HepG2 (cell line): ENCODE results near the gene NAV2. TPM values are rescaled to one million over a fixed set of nuclear protein-coding genes. Genes with fewer than 3 reads are reported as not detected.

Source experiments
- ARID5B ChIP-seq: IDR thresholded peaks from 2 replicates; pipeline ENCODE4 v1.4.0; 2020; ENCODE audit warnings: mild to moderate bottlenecking, missing genetic modification reagents
- ARNTL ChIP-seq: sonication (generic); formaldehyde crosslinking; IDR thresholded peaks from 2 replicates; pipeline ENCODE4 v1.4.0; 2020; ENCODE audit warnings: mild to moderate bottlenecking, missing genetic modification reagents
- HMGXB3 ChIP-seq: sonication (generic); formaldehyde crosslinking; IDR thresholded peaks from 2 replicates; pipeline ENCODE4 v1.4.0; 2020; ENCODE audit warnings: missing genetic modification reagents, borderline replicate concordance
- NFKB2 ChIP-seq: sonication (generic); formaldehyde crosslinking; IDR thresholded peaks from 2 replicates; pipeline ENCODE4 v1.4.0; 2020; ENCODE audit warnings: missing genetic modification reagents, borderline replicate concordance
- SKI ChIP-seq: fragments of 450-650 bp; IDR thresholded peaks from one replicate; pipeline ENCODE4 v1.6.1; 2018; ENCODE audit warnings: mild to moderate bottlenecking; ENCODE audit not compliant: partially characterized antibody
- polyA plus RNA-seq, 8 experiments: library from polyadenylated mRNA; depleted of rRNA in 3 of 8; stranded (reverse) in 7 of 8; unstranded in 1 of 8; fragments of >200 nt; fragmentation: Illumina TruSeq in 4 of 8; extraction: Trizol in 4 of 8; gene quantifications; 2 replicates each; pipeline versions ENCODE4 v1.2.1 to v1.2.3, GENCODE V29; 2011 to 2016; ENCODE audit warnings: low read depth in 4 of 8, missing spikeins in 1 of 8, mixed read lengths in 1 of 8; ENCODE audit not compliant: insufficient read depth in 1 of 8
- total RNA-seq, 5 experiments: library from RNA; depleted of rRNA; stranded (reverse); fragments of >200 nt; fragmentation: Illumina TruSeq; extraction: Trizol; gene quantifications; 2 replicates each; pipeline ENCODE4 v1.2.3, GENCODE V29; 2016; ENCODE audit warnings: low read depth in 1 of 5

Gene NAV2
- total and polyA plus RNA-seq, 2 of the 13 experiments (the other 11 are each of a cell fraction or from before 2014, with no cell fraction given), result 9.3 to 34.6 TPM

- TF ChIP-seq HMGXB3 (no peak), SKI (no peak), ARNTL (no peak), ARID5B (no peak), NFKB2 (CRISPR knock-in tag) (no peak)
Observed at GRCh38 chr11:19674836-19675235, 37.8 kb upstream of the NAV2 start (continued).
